ENCODE data around the gene CTU2. TPM values are rescaled to one million over a fixed set of nuclear protein-coding genes. Genes with fewer than 3 reads are reported as not detected.

CTU2 gene
- total RNA-seq, 1 donor from 2014 or later: 27.1 TPM

DNA sequence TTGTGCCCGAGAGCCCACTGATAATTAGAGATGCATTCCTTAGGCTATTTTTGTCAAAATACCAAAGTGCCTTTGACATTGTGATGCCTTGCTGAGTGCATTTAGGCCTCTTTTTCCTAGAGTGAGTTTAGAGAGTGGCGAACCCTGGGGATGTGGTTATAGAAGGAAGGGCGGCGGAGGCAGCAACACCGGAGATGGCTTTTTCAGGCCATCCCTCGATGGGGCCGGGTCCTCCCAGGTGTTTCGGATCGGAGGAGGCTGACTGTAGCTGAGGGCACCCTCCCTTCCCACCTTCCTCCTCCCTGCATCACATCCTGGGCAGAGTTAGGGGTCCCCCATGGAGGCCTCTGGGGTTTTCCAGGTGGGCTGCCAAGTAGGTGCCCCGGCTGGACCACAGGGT, 13.4 kb upstream of the CTU2 start:
- H3K27me3 Mint-ChIP-seq: peaks cover 24% of the 10 kb centered on the region
- DNase-seq (ENCODE audit: extremely low spot score, unreplicated experiment): no peak
- no peaks in the 10 kb centered on the region for H3K9me3 Mint-ChIP-seq
- no peaks in the 10 kb centered on the region for H3K4me1 Mint-ChIP-seq (ENCODE audit: unreplicated experiment)
- H3K4me3 Mint-ChIP-seq: no peak overlapping the region
- TF ChIP-seq, protein P1, sequence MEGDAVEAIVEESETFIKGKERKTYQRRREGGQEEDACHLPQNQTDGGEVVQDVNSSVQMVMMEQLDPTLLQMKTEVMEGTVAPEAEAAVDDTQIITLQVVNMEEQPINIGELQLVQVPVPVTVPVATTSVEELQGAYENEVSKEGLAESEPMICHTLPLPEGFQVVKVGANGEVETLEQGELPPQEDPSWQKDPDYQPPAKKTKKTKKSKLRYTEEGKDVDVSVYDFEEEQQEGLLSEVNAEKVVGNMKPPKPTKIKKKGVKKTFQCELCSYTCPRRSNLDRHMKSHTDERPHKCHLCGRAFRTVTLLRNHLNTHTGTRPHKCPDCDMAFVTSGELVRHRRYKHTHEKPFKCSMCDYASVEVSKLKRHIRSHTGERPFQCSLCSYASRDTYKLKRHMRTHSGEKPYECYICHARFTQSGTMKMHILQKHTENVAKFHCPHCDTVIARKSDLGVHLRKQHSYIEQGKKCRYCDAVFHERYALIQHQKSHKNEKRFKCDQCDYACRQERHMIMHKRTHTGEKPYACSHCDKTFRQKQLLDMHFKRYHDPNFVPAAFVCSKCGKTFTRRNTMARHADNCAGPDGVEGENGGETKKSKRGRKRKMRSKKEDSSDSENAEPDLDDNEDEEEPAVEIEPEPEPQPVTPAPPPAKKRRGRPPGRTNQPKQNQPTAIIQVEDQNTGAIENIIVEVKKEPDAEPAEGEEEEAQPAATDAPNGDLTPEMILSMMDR (conservative IDR thresholded peaks at IDR 0.05): no peak
- H3K27ac Mint-ChIP-seq: no peak overlapping the region
- no peaks in the 10 kb centered on the region for H3K36me3 Mint-ChIP-seq

DNA sequence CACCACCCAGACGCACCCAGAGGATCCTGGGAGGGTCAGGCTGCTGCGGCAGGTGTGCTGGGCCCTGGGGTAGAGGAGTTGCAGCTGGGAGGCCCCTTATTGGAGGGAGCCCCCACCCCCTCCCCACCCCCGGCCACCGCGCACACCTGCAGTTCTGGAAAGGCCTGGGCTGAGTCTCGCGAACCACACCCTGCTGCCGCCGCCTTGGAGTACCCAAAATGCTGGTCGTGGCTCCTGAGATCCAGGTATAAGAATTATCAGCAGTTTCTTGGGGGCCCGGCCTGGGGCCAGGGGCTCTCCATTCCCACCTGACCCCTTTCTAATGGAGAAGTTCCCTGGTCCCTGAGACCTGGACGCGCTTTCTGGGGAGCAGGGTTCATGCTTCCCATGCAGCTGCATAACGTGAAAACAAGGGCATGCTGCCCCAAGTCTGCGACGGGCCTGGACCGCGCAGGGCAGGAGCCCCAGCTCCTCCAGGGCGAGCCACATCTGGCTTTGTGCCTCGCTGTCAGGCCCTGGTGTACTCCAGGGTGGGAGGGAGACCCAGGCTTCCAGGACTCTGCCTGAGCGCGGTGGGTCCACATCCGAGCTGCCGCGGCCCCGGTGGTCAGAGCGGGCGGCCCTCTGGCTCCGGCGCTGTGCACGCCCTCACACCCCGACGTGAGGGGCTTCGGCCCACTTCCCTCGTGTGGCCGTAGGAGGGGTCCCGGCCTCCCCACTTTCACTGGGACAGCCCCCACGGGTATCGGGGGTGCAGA, 12.7 kb upstream of the CTU2 start:
- no peak overlapping the region for H3K27ac Mint-ChIP-seq
- no peaks in the 10 kb centered on the region for H3K36me3 Mint-ChIP-seq
- H3K9me3 Mint-ChIP-seq: no peaks in the 10 kb centered on the region
- TF ChIP-seq, protein P1 (conservative IDR thresholded peaks at IDR 0.05): no peak
- no peak overlapping the region for H3K4me3 Mint-ChIP-seq
- DNase-seq (ENCODE audit: extremely low spot score, unreplicated experiment): no peak
- no peaks in the 10 kb centered on the region for H3K4me1 Mint-ChIP-seq (ENCODE audit: unreplicated experiment)
- peaks cover 17% of the 10 kb centered on the region for H3K27me3 Mint-ChIP-seq

DNA sequence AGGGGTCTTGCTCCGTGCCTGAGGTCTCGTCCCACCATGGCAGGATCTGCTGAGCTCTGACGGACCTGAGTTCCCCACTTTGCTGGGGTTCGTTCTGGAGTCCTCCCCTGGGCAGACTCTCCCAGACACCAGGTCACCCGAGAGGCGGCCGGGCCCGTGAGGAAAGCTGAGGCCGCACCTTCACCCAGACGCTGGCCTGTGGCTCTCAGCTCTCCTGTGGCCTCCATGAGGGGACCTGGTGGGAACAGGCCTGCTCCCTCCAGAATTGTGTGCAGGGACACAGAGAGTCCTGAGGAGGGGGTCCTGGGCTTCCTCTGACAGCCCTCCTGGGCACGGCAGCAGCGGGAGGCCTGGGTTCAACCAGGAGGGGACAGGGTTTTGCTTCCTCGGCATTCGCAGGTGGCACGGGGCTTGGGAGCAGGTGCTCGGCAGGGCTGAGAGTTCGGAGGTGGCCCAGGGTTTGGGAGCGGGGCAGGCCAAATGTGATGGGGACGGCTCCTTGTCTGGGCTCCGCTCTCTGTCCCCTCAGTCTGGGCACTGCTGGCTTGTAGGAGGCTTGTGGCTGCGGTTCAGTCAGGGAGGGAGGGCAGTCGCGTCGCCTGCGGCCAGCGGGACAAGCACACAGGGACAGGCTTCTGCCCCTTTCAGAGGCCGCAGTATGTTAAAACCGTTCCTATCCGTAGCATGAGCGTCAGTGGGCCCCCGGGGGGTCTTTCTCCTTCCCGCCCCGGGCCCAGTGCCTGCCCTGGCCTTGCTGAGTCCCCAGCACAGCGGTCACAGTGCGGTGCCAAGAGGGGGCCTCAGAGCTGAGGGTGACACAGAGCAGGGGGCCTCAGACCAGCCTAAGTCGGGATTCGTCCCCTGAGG, 11.8 kb upstream of the CTU2 start:
- no peaks in the 10 kb centered on the region for H3K36me3 Mint-ChIP-seq
- no peak for DNase-seq (ENCODE audit: extremely low spot score, unreplicated experiment)
- no peaks in the 10 kb centered on the region for H3K9me3 Mint-ChIP-seq
- H3K4me1 Mint-ChIP-seq (ENCODE audit: unreplicated experiment): no peaks in the 10 kb centered on the region
- peaks cover 8% of the 10 kb centered on the region for H3K27me3 Mint-ChIP-seq
- TF ChIP-seq, protein P1 (conservative IDR thresholded peaks at IDR 0.05): no peak
- no peak overlapping the region for H3K27ac Mint-ChIP-seq
- no peak overlapping the region for H3K4me3 Mint-ChIP-seq

DNA sequence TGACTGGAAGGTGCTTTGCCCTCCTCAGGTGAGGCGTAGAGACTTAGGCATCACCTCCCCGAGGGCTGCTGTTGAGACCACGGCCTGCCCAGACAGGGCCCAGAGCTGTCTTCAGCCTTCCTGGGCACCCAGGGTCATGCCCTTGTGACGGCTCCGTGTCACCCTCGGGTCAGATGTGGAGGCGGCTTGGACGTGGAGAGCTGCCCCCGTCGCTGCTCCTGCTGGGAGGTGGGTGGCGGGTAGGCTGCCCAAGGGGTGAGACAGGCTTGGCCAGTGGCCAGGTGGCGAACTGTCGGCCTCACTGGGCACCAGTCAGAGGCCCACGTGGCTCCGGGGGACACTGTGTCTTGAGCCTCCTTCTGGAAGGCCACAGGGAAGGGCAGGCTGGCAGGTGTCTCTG, 11.1 kb upstream of the CTU2 start:
- no peaks in the 10 kb centered on the region for H3K4me1 Mint-ChIP-seq (ENCODE audit: unreplicated experiment)
- peaks cover 6% of the 10 kb centered on the region for H3K27me3 Mint-ChIP-seq
- H3K36me3 Mint-ChIP-seq: no peaks in the 10 kb centered on the region
- H3K27ac Mint-ChIP-seq: no peak overlapping the region
- H3K9me3 Mint-ChIP-seq: no peaks in the 10 kb centered on the region
- TF ChIP-seq, protein P1 (conservative IDR thresholded peaks at IDR 0.05): no peak
- no peak for DNase-seq (ENCODE audit: extremely low spot score, unreplicated experiment)
- H3K4me3 Mint-ChIP-seq: no peak overlapping the region

DNA sequence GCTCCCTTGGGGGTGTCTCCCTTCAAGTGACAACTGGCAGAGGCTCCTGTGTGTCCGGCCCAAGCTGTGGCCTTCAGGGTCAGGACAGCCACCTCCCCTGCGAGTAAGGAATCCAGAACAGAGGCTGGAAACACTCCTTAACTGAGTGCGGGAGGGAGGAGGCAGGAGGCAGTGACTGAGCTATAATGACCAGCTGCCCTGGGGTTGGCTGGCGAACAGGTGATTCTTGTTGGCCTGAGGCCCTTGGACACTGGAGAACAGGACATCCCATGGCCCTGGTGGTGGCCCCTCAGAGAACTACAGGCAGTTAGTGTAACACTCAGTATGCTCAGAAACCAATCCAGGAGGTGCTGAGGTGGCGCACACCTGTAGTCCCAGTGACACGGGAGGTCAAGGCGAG, 10.6 kb upstream of the CTU2 start:
- Mint-ChIP-seq H3K9me3 (no peaks in the 10 kb centered on the region), H3K36me3 (no peaks in the 10 kb centered on the region)
- DNase-seq (ENCODE audit: extremely low spot score, unreplicated experiment): no peak

More for the DNA sequence above, 10.6 kb upstream of the CTU2 start:
- Mint-ChIP-seq H3K4me3 (no peak overlapping the region), H3K27ac (no peak overlapping the region), H3K27me3 (peaks cover 2% of the 10 kb centered on the region), H3K4me1 (ENCODE audit: unreplicated experiment) (no peaks in the 10 kb centered on the region)
- TF ChIP-seq, protein P1 (conservative IDR thresholded peaks at IDR 0.05): no peak
